GM12864 (cell line): ENCODE results near the gene CTDSPL.

Experiments
- DNase-seq: peaks from one replicate; pipeline ENCODE4 v3.0.0-alpha.2; 2011; ENCODE audit warnings: low read depth
- H3K4me3 ChIP-seq: 2 replicates; pipeline ENCODE4 v1.5.1; 2011; ENCODE audit warnings: mild to moderate bottlenecking, low read depth, low read length, control low read depth
- CTCF ChIP-seq: IDR thresholded peaks from 2 replicates; pipeline ENCODE4 v1.5.1; 2011; ENCODE audit warnings: low read depth, mild to moderate bottlenecking, moderate library complexity, low read length, control low read depth, inconsistent platforms; ENCODE audit errors: missing control alignments

The CTDSPL gene

DNA sequence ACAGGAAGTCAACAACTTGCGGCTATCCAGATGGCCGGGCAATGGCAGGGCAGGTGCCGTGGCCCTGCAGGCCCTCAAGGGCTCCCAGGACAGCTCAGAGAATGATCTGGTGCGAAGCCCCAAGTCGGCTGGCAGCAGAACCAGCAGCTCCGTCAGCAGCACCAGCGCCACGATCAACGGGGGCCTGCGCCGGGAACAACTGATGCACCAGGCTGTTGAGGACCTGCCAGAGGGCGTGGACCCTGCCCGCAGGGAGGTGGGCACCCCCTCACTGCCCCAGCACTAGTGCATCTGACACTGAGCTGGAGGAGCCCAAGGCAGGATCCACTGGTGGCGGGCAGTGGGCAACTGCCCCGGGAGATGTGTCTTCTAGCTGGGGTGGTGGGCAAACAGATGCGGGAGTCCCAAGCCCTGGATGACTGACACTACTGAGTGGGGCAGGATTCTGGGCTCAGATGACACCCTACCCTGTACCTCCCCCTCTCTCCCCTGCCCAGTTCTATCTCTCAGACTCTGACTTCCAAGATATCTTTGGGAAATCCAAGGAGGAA lies 144.8 kb downstream of the CTDSPL start:
- H3K4me3 ChIP-seq: no peak overlapping the region
- no peak for TF ChIP-seq CTCF
- no peak for DNase-seq

GRCh38 chr3:38007754-38008090 lies 146.0 kb downstream of the CTDSPL start:
- no peak overlapping the region for H3K4me3 ChIP-seq
- no peak for TF ChIP-seq CTCF

GRCh38 chr3:38008191-38008701 lies 146.6 kb downstream of the CTDSPL start:
- DNase-seq: no peak
- no peak overlapping the region for H3K4me3 ChIP-seq
- TF ChIP-seq CTCF: no peak

More at GRCh38 chr3:38007754-38008090, 146.0 kb downstream of the CTDSPL start:
- DNase-seq: no peak

GRCh38 chr3:38008971-38009580 lies 147.4 kb downstream of the CTDSPL start:
- no peak for DNase-seq
- TF ChIP-seq CTCF: no peak
- no peak overlapping the region for H3K4me3 ChIP-seq

DNA sequence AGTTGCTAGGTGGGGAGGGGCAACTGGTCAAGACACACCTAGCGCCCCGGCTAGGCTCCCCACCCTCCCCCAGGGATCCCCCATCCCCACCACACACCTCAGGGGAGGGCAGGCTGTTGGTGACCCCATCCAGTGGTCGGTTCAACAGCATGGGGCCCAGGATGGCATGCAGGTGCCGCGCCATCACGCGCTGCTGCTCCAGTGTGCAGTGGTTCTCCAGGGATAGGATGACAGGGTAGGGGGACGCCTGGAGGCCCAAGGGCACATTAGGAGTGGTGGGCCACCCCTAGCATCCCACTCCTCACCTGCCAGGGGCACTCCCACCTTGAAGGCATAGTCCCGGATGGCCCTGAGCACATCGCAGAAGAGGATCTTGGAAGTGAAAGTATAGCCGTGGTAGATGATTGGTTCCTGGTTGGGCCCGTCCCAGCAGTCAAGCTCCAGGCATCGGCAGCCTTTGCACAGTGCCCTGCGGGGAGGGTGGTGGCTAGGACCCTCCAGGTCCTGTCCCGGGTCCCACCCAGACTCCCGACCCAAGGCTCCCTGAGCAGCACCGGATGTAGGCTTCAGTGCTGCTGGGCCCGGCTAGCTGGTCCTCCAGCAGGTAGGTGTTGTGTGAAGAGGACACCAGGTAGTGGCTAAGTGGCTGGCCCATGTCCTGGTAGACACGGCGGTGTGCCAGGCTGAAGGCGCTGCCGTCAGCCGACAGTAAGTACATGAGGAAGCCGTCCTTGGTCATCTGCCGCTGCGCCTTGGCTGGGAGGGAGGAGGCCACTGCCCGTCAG lies 148.3 kb downstream of the CTDSPL start:
- no peak for DNase-seq
- no peak overlapping the region for H3K4me3 ChIP-seq
- no peak for TF ChIP-seq CTCF

DNA sequence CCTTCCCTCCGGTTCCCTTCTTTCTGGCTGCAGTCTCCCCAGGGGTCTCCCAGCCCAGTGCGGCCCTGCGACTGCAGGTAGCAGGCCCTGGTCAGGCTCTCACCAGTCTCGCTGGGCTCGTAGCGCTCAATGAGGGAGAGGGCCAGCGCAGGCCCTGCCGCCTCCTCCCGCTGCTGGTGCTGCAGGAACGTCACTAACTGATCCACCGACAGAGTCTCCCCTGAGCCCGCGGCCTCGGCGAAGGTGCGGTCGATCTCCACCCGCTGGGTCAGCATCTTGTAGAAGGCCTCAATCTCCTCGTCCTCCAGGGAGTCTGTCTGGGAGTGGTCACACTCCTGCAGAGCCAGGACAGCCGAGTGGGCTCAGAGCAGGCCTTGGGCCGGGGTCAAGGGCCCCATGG lies 149.4 kb downstream of the CTDSPL start:
- H3K4me3 ChIP-seq: no peak overlapping the region
- TF ChIP-seq CTCF: no peak

DNA sequence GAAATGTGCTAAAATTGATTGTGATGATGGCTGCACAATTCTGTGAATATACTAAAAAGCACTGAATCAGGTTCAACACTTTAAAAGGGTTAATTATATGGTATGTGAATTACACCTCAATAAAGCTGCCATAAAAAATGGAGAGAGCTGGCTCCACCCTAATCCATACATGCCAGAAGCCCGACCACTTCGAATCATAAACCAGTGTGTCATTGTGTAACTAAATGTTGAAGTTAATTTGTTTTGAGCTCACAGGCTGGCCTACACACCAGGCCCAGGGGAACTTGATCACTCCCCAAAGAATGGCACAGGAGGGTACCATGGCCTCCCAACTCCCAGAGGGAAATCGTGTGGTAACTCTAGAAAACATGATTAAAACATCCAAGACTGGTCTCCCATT lies 153.8 kb downstream of the CTDSPL start:
- H3K4me3 ChIP-seq: no peak overlapping the region
- no peak for DNase-seq
- TF ChIP-seq CTCF: no peak

More for the DNA sequence above, 149.4 kb downstream of the CTDSPL start:
- no peak for DNase-seq
